ENCODE measurements around the gene FBXW5. TPM values are rescaled to one million over a fixed set of nuclear protein-coding genes. Genes with fewer than 3 reads are reported as not detected.

Gene FBXW5
- total and polyA plus RNA-seq, 2 experiments from 2014 or later, result 27.0 to 111 TPM

- TF ChIP-seq REST (IDR thresholded peaks at IDR 0.05; ENCODE audit: unreplicated experiment), result no peak
- TF ChIP-seq EZH2phosphoT487 (IDR thresholded peaks at IDR 0.05; ENCODE audit: unreplicated experiment), result no peak
- TF ChIP-seq CREB1 (CRISPR knock-in tag; IDR thresholded peaks at IDR 0.05; ENCODE audit: low read depth), result peak; percentile 49
- TF ChIP-seq ZNF114 (CRISPR knock-in tag; IDR thresholded peaks at IDR 0.05), result no peak
- no peak for TF ChIP-seq ETS1 (IDR thresholded peaks at IDR 0.05)
- TF ChIP-seq JUNB (IDR thresholded peaks at IDR 0.05; ENCODE audit: unreplicated experiment), result no peak
- TF ChIP-seq NANOG (IDR thresholded peaks at IDR 0.05; ENCODE audit: borderline replicate concordance), result no peak
- no peak for TF ChIP-seq ZNF331 (CRISPR knock-in tag; IDR thresholded peaks at IDR 0.05; ENCODE audit: low read depth)
- no peak for TF ChIP-seq STAT1 (IDR thresholded peaks at IDR 0.05; ENCODE audit: unreplicated experiment)
- peak in 1 of 2 experiments; percentile 13; a peak in 1 of 4 replicates for TF ChIP-seq CTCF (conservative IDR thresholded peaks at IDR 0.05; ENCODE audit: low read depth in 2 of 2)
- peak; percentile 95 for TF ChIP-seq POLR2AphosphoS5 (IDR thresholded peaks at IDR 0.05; ENCODE audit: low read depth)
Measured at GRCh38 chr9:136949817-136950655, 5.5 kb upstream of the FBXW5 start (continued).

GRCh38 chr9:136949239-136949816, 4.8 kb upstream of the FBXW5 start:
- H4K20me1 ChIP-seq (replicated peaks; ENCODE audit: insufficient read depth), result no peaks in the 10 kb centered on the region
- Mint-ChIP-seq H3K4me1 (peaks cover 8% of the 10 kb centered on the region), H3K36me3 (ENCODE audit: low read depth) (no peaks in the 10 kb centered on the region), H3K9me3 (no peaks in the 10 kb centered on the region), H3K4me3 (peak overlapping the region; percentile 80), H3K27me3 (ENCODE audit: insufficient read depth, low read depth, poor library complexity) (peaks cover 9% of the 10 kb centered on the region), H3K27ac (no peak overlapping the region)
- peak overlapping the region; percentile 89 for H3K4me2 ChIP-seq
- H3K79me2 ChIP-seq (replicated peaks; ENCODE audit: insufficient read depth), result no peaks in the 10 kb centered on the region
- no peak overlapping the region for H2AFZ ChIP-seq
- ATAC-seq (peak; percentile 13), DNase-seq (ENCODE audit: low spot score) (peak; percentile 46)
- H3F3A ChIP-seq (replicated peaks; ENCODE audit: low read depth), result no peaks in the 10 kb centered on the region; the same call in 1 of the 2 replicates
- no peak overlapping the region for H3K27ac ChIP-seq (ENCODE audit: low read depth)
- H3K36me3 ChIP-seq (ENCODE audit: insufficient read depth), result no peaks in the 10 kb centered on the region
- H3K4me1 ChIP-seq (ENCODE audit: insufficient read depth), result peaks cover 9% of the 10 kb centered on the region
- no peaks in the 10 kb centered on the region for H3K9me2 ChIP-seq (ENCODE audit: insufficient read depth)
- H3K27me3 ChIP-seq (ENCODE audit: insufficient read depth), result no peaks in the 10 kb centered on the region
- H3K4me3 ChIP-seq, result peak overlapping the region; percentile 72
- TF ChIP-seq JUNB (IDR thresholded peaks at IDR 0.05; ENCODE audit: unreplicated experiment), result no peak
- no peak for TF ChIP-seq EZH2 (IDR thresholded peaks at IDR 0.05; ENCODE audit: low read depth, unreplicated experiment)
- TF ChIP-seq POLR2AphosphoS5 (IDR thresholded peaks at IDR 0.05; ENCODE audit: low read depth), result no peak
- TF ChIP-seq NANOG (IDR thresholded peaks at IDR 0.05; ENCODE audit: borderline replicate concordance), result no peak
